ENCODE data around the gene PPP1R12A. TPM values are rescaled to one million over a fixed set of nuclear protein-coding genes. Genes with fewer than 3 reads are reported as not detected.

PPP1R12A gene
- total and polyA plus RNA-seq, 9 of the 15 experiments (the other 6 are each of a cell fraction or from before 2014, with no cell fraction given): 26.4 to 119 (median 53.3) TPM

GRCh38 chr12:79964100-79964627, 29.3 kb upstream of the PPP1R12A start (continued):
- no peak for TF ChIP-seq MITF (IDR thresholded peaks at IDR 0.05)
- TF ChIP-seq ZBED1 (IDR thresholded peaks at IDR 0.05): no peak
- TF ChIP-seq ZNF165 (CRISPR knock-in tag; IDR thresholded peaks at IDR 0.05; ENCODE audit: borderline replicate concordance): no peak
- TF ChIP-seq ESRRA (IDR thresholded peaks at IDR 0.05; ENCODE audit: borderline replicate concordance, low read depth): no peak
- no peak for TF ChIP-seq E2F5 (CRISPR knock-in tag; IDR thresholded peaks at IDR 0.05)
- no peak for TF ChIP-seq NR2C2 (CRISPR knock-in tag; IDR thresholded peaks at IDR 0.05)
- TF ChIP-seq NR2C2 (tag; IDR thresholded peaks at IDR 0.05): peak; percentile 24; the same call in 1 of the 2 replicates
- TF ChIP-seq MECOM (CRISPR knock-in tag; IDR thresholded peaks at IDR 0.05): peak; percentile 46; the same call in 1 of the 2 replicates
- no peak for TF ChIP-seq ILF3 (IDR thresholded peaks at IDR 0.05; ENCODE audit: borderline replicate concordance)
- no peak; the same call in 1 of the 2 replicates for TF ChIP-seq DMBX1 (CRISPR knock-in tag; IDR thresholded peaks at IDR 0.05; ENCODE audit: borderline replicate concordance)
- no peak for TF ChIP-seq TCF7 (IDR thresholded peaks at IDR 0.05; ENCODE audit: borderline replicate concordance)
- TF ChIP-seq POLR2AphosphoS2 (IDR thresholded peaks at IDR 0.05; ENCODE audit: low read length): no peak
- TF ChIP-seq CAMTA2 (CRISPR knock-in tag; conservative IDR thresholded peaks at IDR 0.05): no peak
- no peak for TF ChIP-seq SIRT6 (IDR thresholded peaks at IDR 0.05; ENCODE audit: low read depth, low read length)
- no peak for TF ChIP-seq EGR1 (conservative IDR thresholded peaks at IDR 0.05)
- peak; percentile 17; the same call in 1 of the 2 replicates for TF ChIP-seq RBFOX2 (IDR thresholded peaks at IDR 0.05; ENCODE audit: low read depth, low read length)
- TF ChIP-seq MEIS2 (IDR thresholded peaks at IDR 0.05; ENCODE audit: partially characterized antibody): no peak
- no peak for TF ChIP-seq TAF9B (IDR thresholded peaks at IDR 0.05; ENCODE audit: partially characterized antibody)
- TF ChIP-seq ZNF583 (CRISPR knock-in tag; IDR thresholded peaks at IDR 0.05): 0 out of 2 replicates have a peak, but pooled peaks have one; percentile 8
- TF ChIP-seq SPI1 (IDR thresholded peaks at IDR 0.05; ENCODE audit: borderline replicate concordance, low read depth, low read length): no peak
- TF ChIP-seq CEBPG (CRISPR knock-in tag; IDR thresholded peaks at IDR 0.05): peak; percentile 90
- peak; percentile 83 to 95 for TF ChIP-seq CEBPG (tag; conservative IDR thresholded peaks at IDR 0.05 in 1 of 2, IDR thresholded peaks at IDR 0.05 in 1 of 2)
- no peak for TF ChIP-seq MEF2A (IDR thresholded peaks at IDR 0.05; ENCODE audit: control insufficient read depth, low read depth, low read length)
- no peak for TF ChIP-seq PURB (CRISPR knock-in tag; IDR thresholded peaks at IDR 0.05; ENCODE audit: low read depth)
- 0 out of 2 replicates have a peak, but pooled peaks have one; percentile 46 for TF ChIP-seq ZNF175 (CRISPR knock-in tag; IDR thresholded peaks at IDR 0.05; ENCODE audit: low read depth)
- TF ChIP-seq BHLHE40 (IDR thresholded peaks at IDR 0.05; ENCODE audit: low read length): no peak

All from K562 (cell line).